ENCODE results near the gene AK1. TPM values are rescaled to one million over a fixed set of nuclear protein-coding genes. Genes with fewer than 3 reads are reported as not detected.

Gene AK1
- total and polyA plus RNA-seq, 9 of the 15 experiments (the other 6 are each of a cell fraction or from before 2014, with no cell fraction given), result 10.1 to 71.8 (median 39.0) TPM

- TF ChIP-seq ARID4B (CRISPR knock-in tag; IDR thresholded peaks at IDR 0.05) (peak; percentile 65; the same call in 1 of the 2 replicates), PCBP2 (IDR thresholded peaks at IDR 0.05; ENCODE audit: low read depth, low read length, poor library complexity, severe bottlenecking) (no peak), HMGXB4 (CRISPR knock-in tag; IDR thresholded peaks at IDR 0.05) (no peak), CC2D1A (IDR thresholded peaks at IDR 0.05) (peak; percentile 87), PTRF (tag; IDR thresholded peaks at IDR 0.05) (no peak), HNRNPLL (IDR thresholded peaks at IDR 0.05; ENCODE audit: low read depth, low read length, poor library complexity, severe bottlenecking) (no peak), ZNF280A (IDR thresholded peaks at IDR 0.05; ENCODE audit: low read depth, partially characterized antibody) (no peak), SMAD4 (CRISPR knock-in tag; conservative IDR thresholded peaks at IDR 0.05) (peak; percentile 58; the same call in 1 of the 2 replicates), HLTF (IDR thresholded peaks at IDR 0.05) (peak; percentile 20; the same call in 1 of the 2 replicates), CREB1 (IDR thresholded peaks at IDR 0.05) (no peak), CREB1 (CRISPR knock-in tag; IDR thresholded peaks at IDR 0.05) (0 out of 2 replicates have a peak, but pooled peaks have one; percentile 35), TFAM (CRISPR knock-in tag; conservative IDR thresholded peaks at IDR 0.05) (no peak), ZNF282 (CRISPR knock-in tag; IDR thresholded peaks at IDR 0.05) (no peak), CHD2 (IDR thresholded peaks at IDR 0.05; ENCODE audit: low read depth, low read length) (no peak), MAFK (IDR thresholded peaks at IDR 0.05; ENCODE audit: low read length) (no peak), EP300 (IDR thresholded peaks at IDR 0.05; ENCODE audit: low read length) (0 out of 2 replicates have a peak, but pooled peaks have one; percentile 16), ZNF830 (CRISPR knock-in tag; IDR thresholded peaks at IDR 0.05) (no peak), SOX6 (IDR thresholded peaks at IDR 0.05) (0 out of 2 replicates have a peak, but pooled peaks have one; percentile 20), SMARCC2 (IDR thresholded peaks at IDR 0.05; ENCODE audit: low read depth) (no peak), ZNF780A (CRISPR knock-in tag; IDR thresholded peaks at IDR 0.05) (no peak), MAZ (CRISPR knock-in tag; conservative IDR thresholded peaks at IDR 0.05 in 1 of 2, IDR thresholded peaks at IDR 0.05 in 1 of 2) (peak; percentile 43 to 83; a peak in 3 of 4 replicates), KLF16 (IDR thresholded peaks at IDR 0.05) (peak; percentile 50; the same call in 1 of the 2 replicates)
These were observed 7.9 kb downstream of the AK1 start (continued) for GRCh38 chr9:127869310-127870152.
